Dendritic cell treated with granulocyte-macrophage colony-stimulating factor and Interleukin-4, amounts not matched to agents 40 ng/mL and 50 ng/mL, for 4 days (primary cell): Measurements from ENCODE around the gene TRIM49D2.
"Not testable (repeated sequence)": the region's sequence is repeated elsewhere in the genome, so short reads cannot be mapped to it uniquely, and the experiment has no call there.

ENCODE experiments used
- H3K27ac Mint-ChIP-seq: one replicate; pipeline ENCODE4 v1.8.0; 2022; ENCODE audit warnings: mild to moderate bottlenecking, mixed read lengths
- H3K27me3 Mint-ChIP-seq: one replicate; pipeline ENCODE4 v1.8.0; 2022; ENCODE audit warnings: mild to moderate bottlenecking, mixed read lengths
- H3K36me3 Mint-ChIP-seq: one replicate; pipeline ENCODE4 v1.8.0; 2022; ENCODE audit warnings: low read depth, mixed read lengths
- H3K4me1 Mint-ChIP-seq: one replicate; pipeline ENCODE4 v1.8.0; 2022; ENCODE audit warnings: low read depth, mixed read lengths
- H3K4me3 Mint-ChIP-seq: one replicate; pipeline ENCODE4 v1.8.0; 2022; ENCODE audit warnings: mild to moderate bottlenecking, moderate library complexity, mixed read lengths
- H3K9me3 Mint-ChIP-seq: one replicate; pipeline ENCODE4 v1.8.0; 2022; ENCODE audit warnings: mixed read lengths
- intact Hi-C: fragments of 100-400 bp; cut with micrococcal nuclease; formaldehyde crosslinking; loops from one replicate; pipeline ENCODE4 v1.15.0; 2022

TRIM49D2 gene

GRCh38 chr11:89923764-89924163 is at the start of gene TRIM49D2:
Gene TRIM49D2, plus strand, starts transcription at chr11:89924064. Its CDS starts 2,698 bp downstream, at chr11:89926762.
- H3K4me1 Mint-ChIP-seq, H3K4me3 Mint-ChIP-seq, H3K9me3 Mint-ChIP-seq, intact Hi-C loops, H3K27me3 Mint-ChIP-seq, H3K27ac Mint-ChIP-seq, H3K36me3 Mint-ChIP-seq: not testable (repeated sequence)

- H3K4me3 Mint-ChIP-seq, H3K9me3 Mint-ChIP-seq, intact Hi-C loops, H3K27me3 Mint-ChIP-seq, H3K27ac Mint-ChIP-seq, H3K36me3 Mint-ChIP-seq, H3K4me1 Mint-ChIP-seq: not testable (repeated sequence)
Measured at GRCh38 chr11:89877511-89877910, 46.4 kb upstream of the TRIM49D2 start.

DNA sequence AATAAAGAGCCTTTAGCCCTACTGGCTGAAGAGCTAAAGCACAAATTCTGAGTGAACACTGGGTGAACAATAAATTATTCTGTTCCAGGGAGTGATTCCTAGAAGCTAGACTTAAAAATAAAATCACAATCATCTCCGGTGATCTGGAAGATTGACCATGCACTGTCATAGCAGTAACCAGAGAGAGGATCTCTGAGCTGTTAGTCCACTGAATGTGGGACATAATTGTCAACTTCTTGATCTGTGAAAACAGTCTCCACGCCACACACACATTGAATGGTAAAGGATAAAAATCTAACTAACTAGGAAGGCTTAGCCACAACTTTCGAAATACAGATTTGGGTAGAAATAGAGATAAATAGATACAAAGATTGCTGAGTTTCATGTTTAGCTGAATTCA is 30.6 kb upstream of the TRIM49D2 start:
- H3K9me3 Mint-ChIP-seq, H3K4me3 Mint-ChIP-seq, H3K27me3 Mint-ChIP-seq, H3K27ac Mint-ChIP-seq, H3K36me3 Mint-ChIP-seq, H3K4me1 Mint-ChIP-seq, intact Hi-C loops: not testable (repeated sequence)

- H3K27me3 Mint-ChIP-seq, H3K4me3 Mint-ChIP-seq, intact Hi-C loops: not testable (repeated sequence)
Measured at GRCh38 chr11:89900809-89901208, 23.1 kb upstream of the TRIM49D2 start.

GRCh38 chr11:89922195-89922660 is 1.6 kb upstream of the TRIM49D2 start, which contains the start of gene TRIM49D1:
Gene TRIM49D1, minus strand, starts transcription at chr11:89922245. Its CDS starts 4,535 bp downstream, at chr11:89917710.
- Mint-ChIP-seq H3K4me1 (no peaks in the 10 kb centered on the region), H3K9me3 (no peaks in the 10 kb centered on the region), H3K27me3 (no peaks in the 10 kb centered on the region), H3K36me3 (no peaks in the 10 kb centered on the region), H3K4me3 (no peak within 1 kb of the TSS), H3K27ac (no peak within 1 kb of the TSS)
- intact Hi-C loops, result no loop called here

More at GRCh38 chr11:89900809-89901208, 23.1 kb upstream of the TRIM49D2 start:
- not testable (repeated sequence) for H3K36me3 Mint-ChIP-seq, H3K27ac Mint-ChIP-seq, H3K4me1 Mint-ChIP-seq, H3K9me3 Mint-ChIP-seq

DNA sequence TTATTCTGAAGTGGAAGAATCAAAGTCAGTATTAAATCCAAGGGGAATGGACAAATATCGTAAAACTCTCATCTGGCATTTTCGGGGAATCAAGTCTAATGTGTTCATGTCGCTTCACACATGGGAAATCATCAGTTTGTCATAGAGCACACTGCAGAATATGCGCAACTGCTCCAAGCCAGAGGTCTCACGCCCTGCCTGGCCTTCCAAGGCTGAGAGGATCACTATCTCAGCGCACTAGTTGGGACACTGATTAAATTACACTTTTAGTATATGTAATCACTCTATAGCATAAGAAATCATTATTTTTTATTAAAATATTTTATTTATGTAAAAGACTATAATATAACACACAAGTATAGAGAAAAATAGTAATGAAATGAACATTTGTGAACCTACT is 37.0 kb downstream of the TRIM49D2 start:
- intact Hi-C loops, H3K27me3 Mint-ChIP-seq, H3K9me3 Mint-ChIP-seq, H3K4me3 Mint-ChIP-seq, H3K4me1 Mint-ChIP-seq, H3K27ac Mint-ChIP-seq, H3K36me3 Mint-ChIP-seq: not testable (repeated sequence)

GRCh38 chr11:89965737-89966136 is 41.9 kb downstream of the TRIM49D2 start, which contains the start of gene TRIM64:
Gene TRIM64, plus strand, starts transcription at chr11:89966037. Its CDS starts 2,467 bp downstream, at chr11:89968504.
- H3K36me3 Mint-ChIP-seq, H3K4me1 Mint-ChIP-seq, intact Hi-C loops, H3K9me3 Mint-ChIP-seq, H3K27me3 Mint-ChIP-seq, H3K27ac Mint-ChIP-seq, H3K4me3 Mint-ChIP-seq: not testable (repeated sequence)
